Measurements from ENCODE around the gene PRR29.

DNA sequence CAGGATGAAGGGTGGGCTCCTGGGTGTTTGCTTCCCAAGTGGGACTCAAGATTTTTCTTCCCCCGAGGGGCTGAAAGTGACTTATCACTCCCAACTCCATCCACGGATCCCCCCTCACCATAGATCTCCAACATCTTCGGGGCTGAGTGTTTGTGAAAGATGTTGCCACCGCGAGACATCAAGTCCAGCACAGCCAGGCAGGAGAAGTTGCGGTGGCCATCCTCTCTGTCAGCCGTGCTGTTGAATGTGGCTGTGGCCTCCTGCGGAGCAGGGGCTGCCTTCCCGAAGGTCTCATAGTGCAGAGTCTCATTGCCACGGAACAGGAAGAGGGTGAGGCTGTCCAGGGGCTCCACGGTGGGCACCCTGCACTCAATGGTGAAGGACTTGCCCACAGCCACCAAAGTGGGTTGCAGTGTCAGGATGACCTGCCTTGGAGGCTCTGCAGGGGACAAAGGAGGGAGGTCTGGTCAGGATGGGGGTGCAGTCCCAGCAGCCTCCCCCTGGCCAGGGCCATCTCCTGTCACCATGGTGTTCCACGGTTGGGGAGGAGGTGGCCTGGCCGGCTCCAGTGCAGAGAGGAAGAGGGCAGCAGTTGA, 5.5 kb downstream of the PRR29 start:
- TF ChIP-seq, protein P1, sequence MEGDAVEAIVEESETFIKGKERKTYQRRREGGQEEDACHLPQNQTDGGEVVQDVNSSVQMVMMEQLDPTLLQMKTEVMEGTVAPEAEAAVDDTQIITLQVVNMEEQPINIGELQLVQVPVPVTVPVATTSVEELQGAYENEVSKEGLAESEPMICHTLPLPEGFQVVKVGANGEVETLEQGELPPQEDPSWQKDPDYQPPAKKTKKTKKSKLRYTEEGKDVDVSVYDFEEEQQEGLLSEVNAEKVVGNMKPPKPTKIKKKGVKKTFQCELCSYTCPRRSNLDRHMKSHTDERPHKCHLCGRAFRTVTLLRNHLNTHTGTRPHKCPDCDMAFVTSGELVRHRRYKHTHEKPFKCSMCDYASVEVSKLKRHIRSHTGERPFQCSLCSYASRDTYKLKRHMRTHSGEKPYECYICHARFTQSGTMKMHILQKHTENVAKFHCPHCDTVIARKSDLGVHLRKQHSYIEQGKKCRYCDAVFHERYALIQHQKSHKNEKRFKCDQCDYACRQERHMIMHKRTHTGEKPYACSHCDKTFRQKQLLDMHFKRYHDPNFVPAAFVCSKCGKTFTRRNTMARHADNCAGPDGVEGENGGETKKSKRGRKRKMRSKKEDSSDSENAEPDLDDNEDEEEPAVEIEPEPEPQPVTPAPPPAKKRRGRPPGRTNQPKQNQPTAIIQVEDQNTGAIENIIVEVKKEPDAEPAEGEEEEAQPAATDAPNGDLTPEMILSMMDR (IDR thresholded peaks at IDR 0.05): no peak
- TF ChIP-seq POLR2A (IDR thresholded peaks at IDR 0.05): no peak
- no peak for TF ChIP-seq EP300 (IDR thresholded peaks at IDR 0.05)
